Sigmoid colon (tissue), 4 donors: ENCODE measurements around the gene ZP1.

Experiments used
- EP300 ChIP-seq, 4 donors: sonication (generic); formaldehyde crosslinking; IDR thresholded peaks; one replicate each; pipeline ENCODE4 v1.6.1; 2017; ENCODE audit warnings: antibody characterized with exemption in 4 of 4
- TF ChIP-seq, protein P1 (sequence below), 4 experiments: fragments of 450-650 bp in 3 of 4; fragments of 200-600 bp in 1 of 4; IDR thresholded peaks; one replicate each; pipeline ENCODE4 v1.5.1; 2016 to 2019; ENCODE audit warnings: antibody characterized with exemption in 4 of 4, mild to moderate bottlenecking in 3 of 4, moderate library complexity in 2 of 4

DNA sequence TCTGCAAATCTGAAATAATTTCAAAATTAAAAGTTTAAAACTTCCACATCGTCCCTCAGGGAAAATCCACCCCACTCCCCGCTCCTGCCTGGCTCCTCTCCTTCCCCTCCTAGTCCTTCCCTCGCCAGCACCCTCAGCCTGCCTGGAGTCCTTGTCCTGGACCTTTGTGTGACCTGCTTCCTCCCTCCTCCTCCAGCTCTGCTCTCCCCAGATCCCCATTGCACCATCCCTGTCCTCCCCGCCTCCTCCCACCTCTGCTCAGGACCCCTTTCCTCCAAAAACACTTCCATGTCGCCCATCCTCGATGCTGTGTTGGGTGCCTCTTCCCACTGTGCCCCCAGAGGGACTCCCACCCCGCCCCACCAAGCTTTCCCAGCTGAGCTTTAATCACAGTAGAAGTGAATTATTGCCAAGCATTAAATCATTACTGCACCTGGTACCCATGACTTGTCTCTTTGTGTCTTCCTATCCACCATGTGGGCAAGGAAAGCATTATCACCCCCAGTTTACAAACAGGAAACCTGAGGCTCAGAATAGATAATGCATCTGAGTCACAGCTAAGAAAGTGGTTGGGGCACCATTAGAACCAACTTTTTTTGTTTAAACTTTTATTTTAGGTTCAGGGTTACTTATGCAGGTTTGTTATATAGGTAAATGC lies 2.4 kb upstream of the ZP1 start:
- no peak for TF ChIP-seq EP300 (IDR thresholded peaks at IDR 0.05)
- TF ChIP-seq, protein P1, sequence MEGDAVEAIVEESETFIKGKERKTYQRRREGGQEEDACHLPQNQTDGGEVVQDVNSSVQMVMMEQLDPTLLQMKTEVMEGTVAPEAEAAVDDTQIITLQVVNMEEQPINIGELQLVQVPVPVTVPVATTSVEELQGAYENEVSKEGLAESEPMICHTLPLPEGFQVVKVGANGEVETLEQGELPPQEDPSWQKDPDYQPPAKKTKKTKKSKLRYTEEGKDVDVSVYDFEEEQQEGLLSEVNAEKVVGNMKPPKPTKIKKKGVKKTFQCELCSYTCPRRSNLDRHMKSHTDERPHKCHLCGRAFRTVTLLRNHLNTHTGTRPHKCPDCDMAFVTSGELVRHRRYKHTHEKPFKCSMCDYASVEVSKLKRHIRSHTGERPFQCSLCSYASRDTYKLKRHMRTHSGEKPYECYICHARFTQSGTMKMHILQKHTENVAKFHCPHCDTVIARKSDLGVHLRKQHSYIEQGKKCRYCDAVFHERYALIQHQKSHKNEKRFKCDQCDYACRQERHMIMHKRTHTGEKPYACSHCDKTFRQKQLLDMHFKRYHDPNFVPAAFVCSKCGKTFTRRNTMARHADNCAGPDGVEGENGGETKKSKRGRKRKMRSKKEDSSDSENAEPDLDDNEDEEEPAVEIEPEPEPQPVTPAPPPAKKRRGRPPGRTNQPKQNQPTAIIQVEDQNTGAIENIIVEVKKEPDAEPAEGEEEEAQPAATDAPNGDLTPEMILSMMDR (IDR thresholded peaks at IDR 0.05), result no peak
